ENCODE measurements around the gene TCF12.

The TCF12 gene

DNA sequence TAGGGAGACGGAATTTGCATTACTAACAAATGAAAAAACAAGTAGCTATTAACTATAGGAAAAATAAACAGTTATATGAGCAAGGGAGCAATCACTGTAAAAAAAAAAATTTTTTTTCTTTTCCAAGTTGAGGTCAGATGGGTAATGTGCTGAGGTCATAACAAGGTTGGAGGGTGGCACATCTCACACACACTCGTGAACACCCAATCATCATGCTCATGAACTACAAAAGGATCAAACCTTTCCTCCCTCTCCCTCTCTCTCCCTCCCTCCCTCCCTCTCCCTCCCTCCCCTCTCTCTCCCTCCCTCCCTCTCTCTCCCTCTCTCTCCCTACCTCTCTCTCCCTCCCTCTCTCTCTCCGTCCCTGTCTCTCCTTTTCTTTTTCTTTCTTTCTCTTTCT is 360.0 kb downstream of the TCF12 start:
- H3K4me1 ChIP-seq (ENCODE audit: control insufficient read depth in 1 of 2, insufficient read depth in 2 of 2, low read length in 2 of 2), result no peaks in the 10 kb centered on the region
- H3K9me3 ChIP-seq (ENCODE audit: control insufficient read depth in 1 of 2, low read length in 2 of 2), result no peaks in the 10 kb centered on the region
- H3K27ac ChIP-seq (ENCODE audit: low read length), result no peak overlapping the region
- H3K36me3 ChIP-seq (ENCODE audit: control insufficient read depth in 1 of 2, insufficient read depth in 2 of 2, low read length in 2 of 2), result peaks cover 30 to 31% of the 10 kb centered on the region in 2 donors
- no peaks in the 10 kb centered on the region for H3K27me3 ChIP-seq (ENCODE audit: low read depth, low read length)
- no peak overlapping the region for H3K4me3 ChIP-seq (ENCODE audit: low read depth in 1 of 2, low read length in 2 of 2)

GRCh38 chr15:57280464-57280863 is 362.0 kb downstream of the TCF12 start:
- peaks cover 23 to 32% of the 10 kb centered on the region in 2 donors for H3K36me3 ChIP-seq (ENCODE audit: control insufficient read depth in 1 of 2, insufficient read depth in 2 of 2, low read length in 2 of 2)
- H3K27me3 ChIP-seq (ENCODE audit: low read depth, low read length), result no peaks in the 10 kb centered on the region
- H3K27ac ChIP-seq (ENCODE audit: low read length), result no peak overlapping the region
- no peak overlapping the region for H3K4me3 ChIP-seq (ENCODE audit: low read depth in 1 of 2, low read length in 2 of 2)
- H3K9me3 ChIP-seq (ENCODE audit: control insufficient read depth in 1 of 2, low read length in 2 of 2), result no peaks in the 10 kb centered on the region
- H3K4me1 ChIP-seq (ENCODE audit: control insufficient read depth in 1 of 2, insufficient read depth in 2 of 2, low read length in 2 of 2), result no peaks in the 10 kb centered on the region

- Histone ChIP-seq H3K4me3 (ENCODE audit: low read depth in 1 of 2, low read length in 2 of 2) (no peak overlapping the region), H3K27ac (ENCODE audit: low read length) (no peak overlapping the region), H3K4me1 (ENCODE audit: control insufficient read depth in 1 of 2, insufficient read depth in 2 of 2, low read length in 2 of 2) (no peaks in the 10 kb centered on the region), H3K36me3 (ENCODE audit: control insufficient read depth in 1 of 2, insufficient read depth in 2 of 2, low read length in 2 of 2) (peaks cover 26 to 32% of the 10 kb centered on the region in 2 donors), H3K9me3 (ENCODE audit: control insufficient read depth in 1 of 2, low read length in 2 of 2) (no peaks in the 10 kb centered on the region), H3K27me3 (ENCODE audit: low read depth, low read length) (no peaks in the 10 kb centered on the region)
Measured at GRCh38 chr15:57281321-57281720, 362.9 kb downstream of the TCF12 start.

DNA sequence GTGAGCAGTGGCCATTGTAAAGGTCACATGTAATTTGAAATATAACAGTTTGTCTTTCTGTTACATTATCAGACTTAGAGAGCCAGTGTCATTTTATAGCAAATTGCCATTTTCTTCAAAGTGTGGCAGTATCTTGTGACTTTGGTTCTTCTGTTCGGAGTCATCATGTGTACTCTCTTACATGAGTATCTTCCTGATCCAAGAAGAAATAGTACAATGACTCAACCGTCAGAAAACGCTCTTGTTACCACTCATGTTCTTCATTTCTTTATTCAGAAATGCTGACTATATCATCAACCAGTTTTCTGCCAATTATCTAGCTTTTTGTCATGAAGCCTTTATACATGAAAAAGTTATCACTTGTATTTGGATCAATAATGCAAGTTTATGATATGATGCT is 364.2 kb downstream of the TCF12 start:
- H3K27ac ChIP-seq (ENCODE audit: low read length), result no peak overlapping the region

DNA sequence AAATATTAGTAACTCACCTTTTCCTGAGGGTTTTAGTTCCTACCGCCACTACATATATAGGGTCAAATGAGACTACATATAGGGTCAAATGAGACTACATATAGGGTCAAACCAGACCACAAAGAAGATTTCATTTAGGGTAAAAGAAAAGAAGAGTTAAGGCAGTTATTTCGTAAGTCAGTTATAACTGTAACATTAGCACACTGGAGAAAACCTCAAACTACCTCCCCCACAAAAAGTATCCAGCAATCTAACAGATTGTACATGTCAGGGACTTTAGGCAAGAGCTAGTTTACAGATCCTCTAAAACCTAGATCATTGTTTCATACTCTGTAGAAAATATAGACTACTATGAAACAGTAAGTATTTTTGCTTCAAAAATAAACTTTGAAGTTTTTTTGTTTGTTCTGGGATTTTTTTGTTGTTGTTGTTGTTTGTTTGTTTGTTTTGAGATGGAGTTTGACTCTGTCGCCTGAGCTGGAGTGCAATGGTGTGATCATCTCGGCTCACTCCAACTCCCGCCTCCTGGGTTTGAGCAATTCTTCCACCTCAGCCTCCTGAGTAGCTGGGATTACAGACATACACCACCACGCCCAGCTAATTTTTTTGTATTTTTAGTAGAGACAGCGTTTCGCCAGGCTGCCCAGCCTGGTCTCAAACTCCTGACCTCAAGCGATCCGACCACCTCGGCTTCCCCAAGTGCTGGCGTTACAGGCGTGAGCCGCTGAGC is 365.5 kb downstream of the TCF12 start:
- Histone ChIP-seq H3K27me3 (ENCODE audit: low read depth, low read length) (no peaks in the 10 kb centered on the region), H3K4me1 (ENCODE audit: control insufficient read depth in 1 of 2, insufficient read depth in 2 of 2, low read length in 2 of 2) (no peaks in the 10 kb centered on the region), H3K36me3 (ENCODE audit: control insufficient read depth in 1 of 2, insufficient read depth in 2 of 2, low read length in 2 of 2) (peaks cover 41 to 48% of the 10 kb centered on the region in 2 donors), H3K9me3 (ENCODE audit: control insufficient read depth in 1 of 2, low read length in 2 of 2) (no peaks in the 10 kb centered on the region), H3K27ac (ENCODE audit: low read length) (no peak overlapping the region), H3K4me3 (ENCODE audit: low read depth in 1 of 2, low read length in 2 of 2) (no peak overlapping the region)

More for the DNA sequence above, 364.2 kb downstream of the TCF12 start:
- no peaks in the 10 kb centered on the region for H3K4me1 ChIP-seq (ENCODE audit: control insufficient read depth in 1 of 2, insufficient read depth in 2 of 2, low read length in 2 of 2)
- H3K36me3 ChIP-seq (ENCODE audit: control insufficient read depth in 1 of 2, insufficient read depth in 2 of 2, low read length in 2 of 2), result peaks cover 40% of the 10 kb centered on the region in 2 donors
- H3K27me3 ChIP-seq (ENCODE audit: low read depth, low read length), result no peaks in the 10 kb centered on the region
- H3K9me3 ChIP-seq (ENCODE audit: control insufficient read depth in 1 of 2, low read length in 2 of 2), result no peaks in the 10 kb centered on the region
- no peak overlapping the region for H3K4me3 ChIP-seq (ENCODE audit: low read depth in 1 of 2, low read length in 2 of 2)

DNA sequence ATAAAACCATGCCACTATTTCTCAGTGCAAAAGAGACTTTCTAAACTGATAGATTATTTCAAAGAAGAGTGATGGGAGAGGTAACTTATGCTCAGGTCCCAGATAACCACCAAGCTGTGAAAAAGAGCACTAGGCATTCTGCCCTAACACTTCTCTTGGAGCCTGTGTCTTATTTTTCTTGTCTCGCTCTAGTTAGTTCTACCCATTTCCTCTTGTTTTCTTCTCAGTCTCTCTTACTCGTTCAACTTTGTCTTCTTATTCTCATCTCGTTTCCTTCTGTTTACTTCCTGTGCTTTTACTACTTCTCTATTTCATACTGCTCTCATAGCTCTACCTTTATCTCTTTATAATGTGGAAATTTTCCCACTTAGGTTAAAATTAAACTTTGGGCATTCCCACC is 366.1 kb downstream of the TCF12 start:
- no peaks in the 10 kb centered on the region for H3K9me3 ChIP-seq (ENCODE audit: control insufficient read depth in 1 of 2, low read length in 2 of 2)
- no peak overlapping the region for H3K4me3 ChIP-seq (ENCODE audit: low read depth in 1 of 2, low read length in 2 of 2)
- H3K27ac ChIP-seq (ENCODE audit: low read length), result no peak overlapping the region
- no peaks in the 10 kb centered on the region for H3K4me1 ChIP-seq (ENCODE audit: control insufficient read depth in 1 of 2, insufficient read depth in 2 of 2, low read length in 2 of 2)
- peaks cover 41 to 48% of the 10 kb centered on the region in 2 donors for H3K36me3 ChIP-seq (ENCODE audit: control insufficient read depth in 1 of 2, insufficient read depth in 2 of 2, low read length in 2 of 2)
- no peaks in the 10 kb centered on the region for H3K27me3 ChIP-seq (ENCODE audit: low read depth, low read length)

DNA sequence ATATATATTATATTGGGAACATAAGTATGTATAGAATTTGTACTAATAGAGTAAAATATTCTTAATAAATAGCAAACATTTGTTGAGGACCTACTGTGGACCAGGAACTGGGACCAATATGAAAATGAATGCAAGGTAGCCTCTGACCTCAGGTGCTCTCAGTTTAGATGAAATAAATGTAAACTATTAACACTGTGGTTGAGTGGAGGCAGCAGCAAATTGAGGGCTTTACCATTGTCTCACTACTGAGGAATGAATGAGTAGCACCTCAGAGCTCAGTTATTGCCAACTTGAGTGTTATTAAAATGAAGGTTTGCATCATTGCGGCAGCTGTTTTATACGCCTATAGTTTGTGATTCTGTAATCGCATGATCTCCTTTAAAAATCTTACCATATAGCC is 366.9 kb downstream of the TCF12 start:
- Histone ChIP-seq H3K4me3 (ENCODE audit: low read depth in 1 of 2, low read length in 2 of 2) (no peak overlapping the region), H3K9me3 (ENCODE audit: control insufficient read depth in 1 of 2, low read length in 2 of 2) (no peaks in the 10 kb centered on the region), H3K4me1 (ENCODE audit: control insufficient read depth in 1 of 2, insufficient read depth in 2 of 2, low read length in 2 of 2) (no peaks in the 10 kb centered on the region), H3K27me3 (ENCODE audit: low read depth, low read length) (no peaks in the 10 kb centered on the region), H3K36me3 (ENCODE audit: control insufficient read depth in 1 of 2, insufficient read depth in 2 of 2, low read length in 2 of 2) (peaks cover 43 to 48% of the 10 kb centered on the region in 2 donors), H3K27ac (ENCODE audit: low read length) (no peak overlapping the region)

DNA sequence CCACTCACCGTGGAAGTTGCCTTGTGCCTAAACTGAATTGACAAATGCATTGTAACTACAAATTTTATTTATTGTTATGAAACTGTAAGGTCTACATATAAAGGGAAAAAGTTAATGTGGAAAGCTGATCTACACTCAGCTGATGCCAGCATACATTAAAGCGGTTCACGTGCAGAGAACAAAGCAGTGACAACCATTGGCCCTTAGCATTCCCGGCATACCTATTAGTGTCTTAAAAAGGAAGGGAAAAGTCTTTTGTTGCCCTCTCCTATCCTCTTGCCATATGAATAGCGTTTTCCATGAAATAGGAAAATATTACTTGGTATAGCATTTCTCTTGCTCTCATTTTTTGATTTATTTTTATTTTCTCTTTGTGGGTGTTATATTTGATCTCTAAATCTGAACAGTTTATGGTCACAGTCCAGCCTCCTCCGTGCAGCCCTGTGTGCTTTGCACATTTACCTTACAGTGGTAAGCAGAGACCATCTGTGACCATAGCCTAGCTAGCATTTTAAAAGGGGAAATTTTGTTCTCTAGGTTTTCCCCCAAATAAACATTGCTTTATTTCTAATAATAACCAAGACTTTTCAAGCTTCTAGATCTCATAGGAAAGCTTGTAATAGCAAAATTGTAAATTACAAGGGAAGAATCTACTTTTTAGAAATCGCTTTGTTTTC is 368.1 kb downstream of the TCF12 start:
- no peak overlapping the region for H3K27ac ChIP-seq (ENCODE audit: low read length)
- H3K4me3 ChIP-seq (ENCODE audit: low read depth in 1 of 2, low read length in 2 of 2), result no peak overlapping the region
- no peaks in the 10 kb centered on the region for H3K4me1 ChIP-seq (ENCODE audit: control insufficient read depth in 1 of 2, insufficient read depth in 2 of 2, low read length in 2 of 2)
- no peaks in the 10 kb centered on the region for H3K27me3 ChIP-seq (ENCODE audit: low read depth, low read length)
- peaks cover 45 to 48% of the 10 kb centered on the region in 2 donors for H3K36me3 ChIP-seq (ENCODE audit: control insufficient read depth in 1 of 2, insufficient read depth in 2 of 2, low read length in 2 of 2)
- no peaks in the 10 kb centered on the region for H3K9me3 ChIP-seq (ENCODE audit: control insufficient read depth in 1 of 2, low read length in 2 of 2)

GRCh38 chr15:57287123-57287521 is 368.7 kb downstream of the TCF12 start:
- H3K4me3 ChIP-seq (ENCODE audit: low read depth in 1 of 2, low read length in 2 of 2), result no peak overlapping the region
- H3K27ac ChIP-seq (ENCODE audit: low read length), result no peak overlapping the region
- H3K36me3 ChIP-seq (ENCODE audit: control insufficient read depth in 1 of 2, insufficient read depth in 2 of 2, low read length in 2 of 2), result peaks cover 44 to 48% of the 10 kb centered on the region in 2 donors
- H3K9me3 ChIP-seq (ENCODE audit: control insufficient read depth in 1 of 2, low read length in 2 of 2), result no peaks in the 10 kb centered on the region
- H3K4me1 ChIP-seq (ENCODE audit: control insufficient read depth in 1 of 2, insufficient read depth in 2 of 2, low read length in 2 of 2), result no peaks in the 10 kb centered on the region
- H3K27me3 ChIP-seq (ENCODE audit: low read depth, low read length), result no peaks in the 10 kb centered on the region

- Histone ChIP-seq H3K9me3 (ENCODE audit: control insufficient read depth in 1 of 2, low read length in 2 of 2) (no peaks in the 10 kb centered on the region), H3K4me3 (ENCODE audit: low read depth in 1 of 2, low read length in 2 of 2) (no peak overlapping the region), H3K27ac (ENCODE audit: low read length) (no peak overlapping the region), H3K36me3 (ENCODE audit: control insufficient read depth in 1 of 2, insufficient read depth in 2 of 2, low read length in 2 of 2) (peaks cover 32 to 36% of the 10 kb centered on the region in 2 donors), H3K4me1 (ENCODE audit: control insufficient read depth in 1 of 2, insufficient read depth in 2 of 2, low read length in 2 of 2) (no peaks in the 10 kb centered on the region), H3K27me3 (ENCODE audit: low read depth, low read length) (no peaks in the 10 kb centered on the region)
Measured at GRCh38 chr15:57288926-57289580, 370.6 kb downstream of the TCF12 start.

DNA sequence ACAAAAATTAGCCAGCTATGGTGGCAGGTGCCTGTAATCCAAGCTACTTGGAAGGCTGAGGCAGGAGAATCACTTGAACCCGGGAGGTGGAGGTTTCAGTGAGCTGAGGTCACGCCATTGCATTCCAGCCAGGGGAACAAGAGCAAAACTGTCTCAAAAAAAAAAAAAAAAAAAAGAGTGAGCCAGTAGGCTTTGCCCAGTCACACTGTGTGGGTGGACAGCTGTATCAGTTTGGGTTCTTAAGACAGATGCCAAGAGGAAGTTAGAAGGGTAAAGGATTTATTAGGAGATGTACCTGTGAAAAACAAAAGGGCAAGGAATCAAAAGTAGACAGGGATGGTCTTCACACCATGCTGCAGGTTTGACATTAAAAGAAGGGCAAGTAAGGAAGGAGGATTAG is 371.7 kb downstream of the TCF12 start:
- no peaks in the 10 kb centered on the region for H3K4me1 ChIP-seq (ENCODE audit: control insufficient read depth in 1 of 2, insufficient read depth in 2 of 2, low read length in 2 of 2)
- peaks cover 30 to 33% of the 10 kb centered on the region in 2 donors for H3K36me3 ChIP-seq (ENCODE audit: control insufficient read depth in 1 of 2, insufficient read depth in 2 of 2, low read length in 2 of 2)
- no peaks in the 10 kb centered on the region for H3K27me3 ChIP-seq (ENCODE audit: low read depth, low read length)
- H3K4me3 ChIP-seq (ENCODE audit: low read depth in 1 of 2, low read length in 2 of 2), result no peak overlapping the region
- no peaks in the 10 kb centered on the region for H3K9me3 ChIP-seq (ENCODE audit: control insufficient read depth in 1 of 2, low read length in 2 of 2)
- no peak overlapping the region for H3K27ac ChIP-seq (ENCODE audit: low read length)

Data from muscle layer of duodenum (tissue), 2 donors.